Panc1 (cell line): ENCODE results near the gene BBX.

Experiments used
- CTCF ChIP-seq: fragments of 450-650 bp; IDR thresholded peaks from 2 replicates; pipeline ENCODE4 v1.5.1; 2017; ENCODE audit warnings: mild to moderate bottlenecking
- POLR2AphosphoS5 ChIP-seq: IDR thresholded peaks from 2 replicates; pipeline ENCODE4 v1.6.1; 2012; ENCODE audit warnings: mild to moderate bottlenecking, low read depth, low read length, moderate library complexity

- no peak for TF ChIP-seq CTCF
- TF ChIP-seq POLR2AphosphoS5 = no peak
Observed at GRCh38 chr3:107633327-107634098, 110.8 kb downstream of the BBX start.
